Endothelial cell of umbilical vein (primary cell): Measurements from ENCODE around the gene MKLN1. TPM values are rescaled to one million over a fixed set of nuclear protein-coding genes. Genes with fewer than 3 reads are reported as not detected.

Experiments used
- BruUV-seq: library from RNA; stranded (reverse); fragments of 400-500 nt; replicated peaks from 2 replicates; lab custom pipeline; 2021; lab: Mats Ljungman, UMichigan
- CTCF ChIA-PET: fragments of 300-600, 350-600 bp; sonication (Branson Sonifier 250); formaldehyde crosslinking; loops from one replicate; lab custom pipeline; 2021; ENCODE audit warnings: antibody characterized with exemption, inconsistent platforms; lab: Charles Lee
- POLR2A ChIA-PET: fragments of 300-600, 350-600 bp; sonication (Branson Sonifier 250); formaldehyde crosslinking; loops from one replicate; lab custom pipeline; 2021; ENCODE audit warnings: antibody characterized with exemption, inconsistent platforms; lab: Charles Lee
- DNase-seq: peaks from one replicate; pipeline ENCODE4 v3.0.0-alpha.2; 2011; ENCODE audit warnings: low read depth, low spot score
- FAIRE-seq: peaks from 2 replicates; lab custom pipeline; 2011; peaks lifted over from hg19 to GRCh38; lab: Jason Lieb, UNC
- H2AFZ ChIP-seq: 2 replicates; pipeline ENCODE4 v1.6.0; 2012; ENCODE audit warnings: low read depth, low read length, control low read depth, inconsistent platforms
- H3K27ac ChIP-seq: 2 replicates; pipeline ENCODE4 v1.5.1; 2011; ENCODE audit warnings: low read depth, mild to moderate bottlenecking, control low read depth, low read length, moderate library complexity; ENCODE audit not compliant: insufficient read depth
- H3K27me3 ChIP-seq, 2 experiments: 2 replicates each; pipeline versions ENCODE4 v1.6.0 to v1.6.1; 2011; ENCODE audit warnings: low read length in 2 of 2, mixed read lengths in 1 of 2; ENCODE audit not compliant: control insufficient read depth in 2 of 2, insufficient read depth in 2 of 2
- H3K36me3 ChIP-seq, 2 experiments: 2 replicates in 1 of 2; 3 replicates in 1 of 2; pipeline ENCODE4 v1.5.1; 2011; ENCODE audit warnings: low read length in 2 of 2, mild to moderate bottlenecking in 1 of 2, moderate library complexity in 1 of 2; ENCODE audit not compliant: control insufficient read depth in 2 of 2, insufficient read depth in 2 of 2; ENCODE audit errors: extremely low read depth in 1 of 2
- H3K4me1 ChIP-seq: 3 replicates; pipeline ENCODE4 v1.5.1; 2011; ENCODE audit warnings: mild to moderate bottlenecking, low read length; ENCODE audit not compliant: control insufficient read depth, insufficient read depth; ENCODE audit errors: extremely low read depth
- H3K4me2 ChIP-seq: 2 replicates; pipeline ENCODE4 v1.6.1; 2011; ENCODE audit warnings: low read length, control low read depth, mixed read lengths; ENCODE audit not compliant: insufficient read depth
- H3K4me3 ChIP-seq, 3 experiments: fragments of 200-600 bp in 1 of 3; sonication (generic), shearing (Covaris generic) in 1 of 3; replicated peaks in 1 of 3; 2 replicates each; pipeline ENCODE4 v1.5.1; 2011 to 2016; ENCODE audit warnings: control low read depth in 3 of 3, low read length in 3 of 3, mild to moderate bottlenecking in 2 of 3, inconsistent platforms in 1 of 3, low read depth in 1 of 3, moderate library complexity in 1 of 3; ENCODE audit not compliant: insufficient read depth in 1 of 3
- H3K79me2 ChIP-seq: 2 replicates; pipeline ENCODE4 v1.6.0; 2012; ENCODE audit warnings: low read length, inconsistent platforms; ENCODE audit not compliant: control insufficient read depth, insufficient read depth
- H3K9ac ChIP-seq: replicated peaks from 2 replicates; pipeline ENCODE3; 2011; ENCODE audit warnings: low read length, control low read depth; ENCODE audit not compliant: insufficient read depth; ENCODE audit errors: extremely low read depth
- H3K9me1 ChIP-seq: replicated peaks from 3 replicates; pipeline ENCODE4 v1.6.0; 2011; ENCODE audit warnings: mild to moderate bottlenecking, low read length; ENCODE audit not compliant: control insufficient read depth, insufficient read depth; ENCODE audit errors: extremely low read depth
- H3K9me3 ChIP-seq: replicated peaks from 2 replicates; pipeline ENCODE4 v1.5.1; 2012; ENCODE audit warnings: low read length, inconsistent platforms; ENCODE audit not compliant: control insufficient read depth, insufficient read depth
- H4K20me1 ChIP-seq: replicated peaks from 2 replicates; pipeline ENCODE3; 2011; ENCODE audit warnings: mild to moderate bottlenecking, low read length; ENCODE audit not compliant: control insufficient read depth, insufficient read depth; ENCODE audit errors: extremely low read depth
- CTCF ChIP-seq, 2 donors: IDR thresholded peaks; 1 replicate in 1 of 2; 2 replicates in 1 of 2; pipeline ENCODE4 v1.5.1; 2011; ENCODE audit warnings: low read length in 2 of 2, mild to moderate bottlenecking in 2 of 2, moderate library complexity in 2 of 2, control low read depth in 1 of 2, inconsistent platforms in 1 of 2, low read depth in 1 of 2; ENCODE audit not compliant: insufficient read depth in 1 of 2; ENCODE audit errors: extremely low read depth in 1 of 2
- FOS ChIP-seq: IDR thresholded peaks from 2 replicates; pipeline ENCODE4 v1.6.1; 2011; ENCODE audit warnings: mild to moderate bottlenecking, low read length, moderate library complexity, borderline replicate concordance; ENCODE audit not compliant: insufficient read depth
- GATA2 ChIP-seq: IDR thresholded peaks from 2 replicates; pipeline ENCODE4 v1.7.0; 2011; ENCODE audit warnings: low read depth, mild to moderate bottlenecking, moderate library complexity, mixed read lengths, low read length; ENCODE audit not compliant: insufficient read length, insufficient read depth
- POLR2A ChIP-seq: IDR thresholded peaks from 2 replicates; pipeline ENCODE4 v1.6.1; 2012; ENCODE audit warnings: low read depth, mild to moderate bottlenecking, control low read depth, low read length
- POLR2AphosphoS5 ChIP-seq: IDR thresholded peaks from 2 replicates; pipeline ENCODE4 v1.6.1; 2012; ENCODE audit warnings: low read depth, mild to moderate bottlenecking, control low read depth, low read length, moderate library complexity; ENCODE audit not compliant: insufficient read depth
- dilution Hi-C: fragments of 300-500 bp; cut with MboI; formaldehyde crosslinking; loops from one replicate; pipeline ENCODE4 v1.15.0; 2019; ENCODE audit warnings: low sequenced_read_pairs; ENCODE audit not compliant: extremely low pct_ligation_motif_present
- intact Hi-C: fragments of 100-400 bp; cut with micrococcal nuclease; formaldehyde crosslinking; loops from one replicate; pipeline ENCODE4 v1.10.0; 2022
- polyA plus RNA-seq, 4 experiments: library from polyadenylated mRNA; depleted of rRNA in 3 of 4; stranded (reverse) in 3 of 4; unstranded in 1 of 4; fragments of >200 nt; gene quantifications; 2 replicates each; pipeline versions ENCODE4 v1.2.1 to v1.2.3, GENCODE V29; 2011 to 2012; ENCODE audit warnings: missing spikeins in 1 of 4
- total RNA-seq: library from RNA; stranded (reverse); gene quantifications from 2 replicates; pipeline ENCODE4 v1.2.3, GENCODE V29; 2021

MKLN1 gene
- total and polyA plus RNA-seq, 2 donors (not counting 3 experiments of a cell fraction or from before 2014, with no cell fraction given): 12.2 to 32.1 TPM

- no peaks in the 10 kb centered on the region for H3K9me3 ChIP-seq
- H3K9ac ChIP-seq: no peak overlapping the region
- ChIA-PET CTCF (interaction anchor here (1.2 kb wide), 1 partner anchor 11 kb away, joined by 3 read pairs; no protein-coding TSS in a partner anchor), POLR2A (no interaction called here)
- H3K4me3 ChIP-seq: no peak overlapping the region
- no peaks in the 10 kb centered on the region for H3K79me2 ChIP-seq
- DNase-seq (no peak), FAIRE-seq (peak; percentile 49)
- H3K4me1 ChIP-seq: no peaks in the 10 kb centered on the region
- H3K4me2 ChIP-seq: no peak overlapping the region
- no peaks in the 10 kb centered on the region for H3K36me3 ChIP-seq
- H2AFZ ChIP-seq: no peak overlapping the region
- intact Hi-C loops: no loop called here
- no peak for TF ChIP-seq POLR2A
- no peak for TF ChIP-seq GATA2
- no peak for TF ChIP-seq POLR2AphosphoS5
- TF ChIP-seq CTCF (IDR thresholded peaks at IDR 0.05; ENCODE audit: extremely low read depth in 1 of 2, insufficient read depth in 1 of 2, low read depth in 1 of 2, low read length in 2 of 2): no peak
- no peak for TF ChIP-seq FOS
- BruUV-seq: no TSS peak
- H3K27ac ChIP-seq: no peak overlapping the region
- H4K20me1 ChIP-seq: no peaks in the 10 kb centered on the region
- H3K9me1 ChIP-seq: no peaks in the 10 kb centered on the region
- dilution Hi-C loops: no loop called here
- H3K27me3 ChIP-seq: peaks cover 0 to 2% of the 10 kb centered on the region in 2 experiments
Observed at GRCh38 chr7:131281266-131282048, 46.2 kb upstream of the MKLN1 start.
